ENCODE results near the gene DRC1.

DRC1 gene

DNA sequence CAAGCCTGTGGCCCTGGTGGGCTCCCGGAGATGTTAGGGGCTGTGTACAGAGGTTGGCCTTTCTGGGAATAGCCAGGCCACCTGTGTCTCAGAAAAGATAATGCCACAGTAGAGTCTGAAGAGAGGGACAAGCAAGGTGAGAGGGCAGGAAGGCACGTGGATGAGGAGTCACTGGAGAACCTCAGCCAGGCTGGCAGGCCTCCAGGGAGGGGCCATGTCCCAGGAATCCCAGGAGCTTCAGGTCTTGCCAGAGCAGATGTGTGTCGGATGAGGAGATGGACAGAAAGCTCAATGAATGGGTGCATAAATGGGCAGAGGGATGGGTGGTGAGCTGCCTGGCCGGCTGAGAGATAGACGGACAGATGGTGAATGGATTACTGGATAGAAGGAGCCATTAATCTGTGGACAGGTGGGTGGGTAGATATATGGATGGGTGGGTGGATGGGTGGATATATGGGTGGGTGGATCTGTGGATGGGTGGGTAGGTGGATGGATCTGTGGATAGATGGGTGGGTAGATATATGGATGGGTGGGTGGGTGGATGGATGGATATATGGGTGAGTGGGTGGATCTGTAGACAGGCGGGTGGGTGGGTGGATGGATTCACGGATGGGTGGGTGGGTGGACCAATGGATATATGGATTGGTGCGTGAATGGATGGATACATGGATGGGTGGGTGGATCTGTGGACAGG, 84.2 kb downstream of the DRC1 start:
- ChIA-PET CTCF (no interaction called here), POLR2A (no interaction called here)
- no peak for DNase-seq (ENCODE audit: low read depth, low spot score)
- no peak overlapping the region for H3K4me3 ChIP-seq (ENCODE audit: low read depth, low read length)
- TF ChIP-seq, protein P1, sequence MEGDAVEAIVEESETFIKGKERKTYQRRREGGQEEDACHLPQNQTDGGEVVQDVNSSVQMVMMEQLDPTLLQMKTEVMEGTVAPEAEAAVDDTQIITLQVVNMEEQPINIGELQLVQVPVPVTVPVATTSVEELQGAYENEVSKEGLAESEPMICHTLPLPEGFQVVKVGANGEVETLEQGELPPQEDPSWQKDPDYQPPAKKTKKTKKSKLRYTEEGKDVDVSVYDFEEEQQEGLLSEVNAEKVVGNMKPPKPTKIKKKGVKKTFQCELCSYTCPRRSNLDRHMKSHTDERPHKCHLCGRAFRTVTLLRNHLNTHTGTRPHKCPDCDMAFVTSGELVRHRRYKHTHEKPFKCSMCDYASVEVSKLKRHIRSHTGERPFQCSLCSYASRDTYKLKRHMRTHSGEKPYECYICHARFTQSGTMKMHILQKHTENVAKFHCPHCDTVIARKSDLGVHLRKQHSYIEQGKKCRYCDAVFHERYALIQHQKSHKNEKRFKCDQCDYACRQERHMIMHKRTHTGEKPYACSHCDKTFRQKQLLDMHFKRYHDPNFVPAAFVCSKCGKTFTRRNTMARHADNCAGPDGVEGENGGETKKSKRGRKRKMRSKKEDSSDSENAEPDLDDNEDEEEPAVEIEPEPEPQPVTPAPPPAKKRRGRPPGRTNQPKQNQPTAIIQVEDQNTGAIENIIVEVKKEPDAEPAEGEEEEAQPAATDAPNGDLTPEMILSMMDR (IDR thresholded peaks at IDR 0.05; ENCODE audit: insufficient read depth, low read length, missing control alignments): no peak

GRCh38 chr2:26486789-26487188, 85.1 kb downstream of the DRC1 start:
- POLR2A ChIA-PET: no interaction called here
- no peak for DNase-seq (ENCODE audit: low read depth, low spot score)
- CTCF ChIA-PET: interaction anchor here (1.1 to 2.2 kb wide), 2 partner anchors 9 to 91 kb away, joined by 3 to 7 read pairs; partner anchors contain the start of gene OTOF
- H3K4me3 ChIP-seq (ENCODE audit: low read depth, low read length): no peak overlapping the region
- TF ChIP-seq, protein P1 (IDR thresholded peaks at IDR 0.05; ENCODE audit: insufficient read depth, low read length, missing control alignments): no peak

DNA sequence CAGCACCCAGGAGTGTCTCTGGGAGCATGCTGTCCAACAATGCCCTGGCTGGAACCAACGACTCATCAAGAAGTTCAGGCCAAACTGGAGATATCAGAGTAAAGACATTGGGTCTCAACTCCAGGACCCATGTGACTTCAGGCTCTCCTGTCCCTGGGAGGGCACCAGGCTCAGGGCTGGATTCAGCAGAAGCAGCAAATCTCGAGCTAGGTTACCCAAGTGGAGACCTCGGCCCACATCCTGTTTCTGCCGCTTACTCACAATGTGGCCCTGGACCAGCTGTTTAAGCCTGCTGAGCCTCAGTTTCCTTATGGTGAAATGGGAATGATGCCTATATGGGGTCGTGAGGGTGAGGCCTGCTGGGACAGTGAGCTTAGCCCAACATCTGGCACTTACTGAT, 85.5 kb downstream of the DRC1 start:
- TF ChIP-seq, protein P1 (IDR thresholded peaks at IDR 0.05; ENCODE audit: insufficient read depth, low read length, missing control alignments): no peak
- CTCF ChIA-PET: interaction anchor here (1.1 to 2.2 kb wide), 2 partner anchors 9 to 91 kb away, joined by 3 to 7 read pairs; partner anchors contain the start of gene OTOF
- no peak for DNase-seq (ENCODE audit: low read depth, low spot score)
- POLR2A ChIA-PET: interaction anchor here (0.6 kb wide), 1 partner anchor 65 kb away, joined by 3 read pairs; no protein-coding TSS in a partner anchor
- H3K4me3 ChIP-seq (ENCODE audit: low read depth, low read length): no peak overlapping the region

GRCh38 chr2:26488463-26489212, 86.9 kb downstream of the DRC1 start:
- no peak overlapping the region for H3K4me3 ChIP-seq (ENCODE audit: low read depth, low read length)
- TF ChIP-seq, protein P1 (IDR thresholded peaks at IDR 0.05; ENCODE audit: insufficient read depth, low read length, missing control alignments): no peak
- POLR2A ChIA-PET: no interaction called here
- DNase-seq (ENCODE audit: low read depth, low spot score): no peak
- CTCF ChIA-PET: interaction anchor here (2.2 kb wide), 1 partner anchor 11 kb away, joined by 7 read pairs; the partner anchor contains the start of gene OTOF

DNA sequence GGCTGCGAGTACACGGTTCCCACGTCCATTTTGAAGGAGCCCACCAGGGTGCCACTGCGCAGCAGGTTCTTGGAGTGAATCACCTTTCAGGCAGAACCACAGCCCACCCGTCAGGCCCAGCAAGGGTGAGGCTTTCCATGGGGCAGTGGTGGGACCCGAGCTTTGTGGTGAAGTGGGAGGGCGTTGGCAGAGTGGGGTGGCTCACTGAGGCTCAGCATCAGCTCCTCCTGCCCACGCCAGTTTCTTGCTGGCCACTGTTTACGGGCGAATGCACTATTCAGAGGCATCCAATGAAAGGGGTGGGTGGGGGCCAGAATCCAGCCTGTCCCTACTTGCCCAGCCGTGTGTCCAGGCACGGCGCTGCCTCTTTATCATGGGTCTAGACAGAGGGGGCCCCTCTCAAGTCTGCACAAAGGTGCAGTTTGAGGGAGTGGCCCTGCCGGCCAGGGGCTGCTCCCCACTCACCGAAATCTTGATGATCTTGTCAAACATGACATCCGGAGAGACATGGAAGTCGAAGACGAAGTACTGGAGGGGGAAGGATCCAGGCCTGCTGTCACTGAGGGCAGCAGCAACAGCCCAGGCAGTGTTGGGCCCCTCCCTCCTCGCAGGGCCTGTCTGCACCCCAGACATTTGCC, 87.6 kb downstream of the DRC1 start:
- no peak overlapping the region for H3K4me3 ChIP-seq (ENCODE audit: low read depth, low read length)
- ChIA-PET POLR2A (no interaction called here), CTCF (no interaction called here)
- DNase-seq (ENCODE audit: low read depth, low spot score): no peak
- TF ChIP-seq, protein P1 (IDR thresholded peaks at IDR 0.05; ENCODE audit: insufficient read depth, low read length, missing control alignments): no peak

Measured in AG04449 (cell line).